ENCODE results near the gene ZWILCH. TPM values are rescaled to one million over a fixed set of nuclear protein-coding genes. Genes with fewer than 3 reads are reported as not detected.

The ZWILCH gene
- total and polyA plus RNA-seq, 2 donors (not counting 3 experiments of a cell fraction or from before 2014, with no cell fraction given) = 9.3 to 28.8 TPM

DNA sequence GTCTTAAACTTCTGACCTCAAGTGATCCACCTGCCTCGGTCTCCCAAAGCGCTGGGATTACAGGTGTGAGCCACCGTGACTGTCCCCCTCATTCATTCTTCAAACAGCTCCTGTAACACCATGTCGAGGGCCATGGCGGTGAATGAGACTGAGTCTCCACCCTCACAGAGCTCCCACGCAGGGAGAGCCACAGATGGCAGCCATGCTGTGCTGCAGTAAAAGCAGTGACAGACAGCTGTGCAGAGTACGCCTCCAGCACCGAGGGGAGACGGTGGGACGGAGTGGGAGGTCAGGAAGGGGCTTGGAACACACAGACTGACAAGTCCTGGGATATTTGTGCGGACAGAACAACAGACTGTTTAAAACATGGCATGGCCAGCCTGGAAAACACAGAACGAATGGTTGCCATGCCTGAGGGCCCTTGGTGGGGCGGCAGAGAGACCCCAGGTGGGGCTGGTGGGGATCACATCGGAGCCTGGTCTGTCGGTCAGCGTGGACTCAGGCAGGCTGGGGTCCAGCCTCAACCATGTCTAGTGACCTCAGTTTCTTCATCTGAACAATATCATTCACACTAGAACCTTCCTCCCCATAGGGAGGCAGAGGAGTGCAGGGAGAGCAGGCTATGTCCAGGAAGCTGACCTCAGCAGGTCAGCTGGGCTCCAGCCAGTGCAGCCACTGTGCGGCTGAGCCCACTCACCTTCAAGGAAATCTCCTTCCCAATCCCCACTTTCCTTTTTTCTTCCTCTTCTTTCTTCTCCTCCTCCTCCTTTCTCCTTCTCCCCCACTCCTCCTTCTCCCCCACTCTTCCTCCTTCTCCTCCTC lies 81.2 kb downstream of the ZWILCH start:
- DNase-seq (ENCODE audit: low read depth, low spot score) (no peak), FAIRE-seq (peak; percentile 33)
- Histone ChIP-seq H4K20me1 (replicated peaks; ENCODE audit: control insufficient read depth, extremely low read depth, insufficient read depth, low read length) (no peaks in the 10 kb centered on the region), H3K36me3 (ENCODE audit: control insufficient read depth in 2 of 2, extremely low read depth in 1 of 2, insufficient read depth in 2 of 2, low read length in 2 of 2) (no peaks in the 10 kb centered on the region), H3K27ac (ENCODE audit: insufficient read depth, low read depth, low read length) (no peak overlapping the region), H3K9me3 (replicated peaks; ENCODE audit: control insufficient read depth, insufficient read depth, low read length) (no peaks in the 10 kb centered on the region), H3K27me3 (ENCODE audit: control insufficient read depth in 2 of 2, insufficient read depth in 2 of 2, low read length in 2 of 2) (no peaks in the 10 kb centered on the region), H3K4me3 (replicated peaks in 1 of 3; ENCODE audit: insufficient read depth in 1 of 3, low read depth in 1 of 3, low read length in 3 of 3) (no peak overlapping the region), H3K9me1 (replicated peaks; ENCODE audit: control insufficient read depth, extremely low read depth, insufficient read depth, low read length) (no peaks in the 10 kb centered on the region), H3K4me2 (ENCODE audit: insufficient read depth, low read length) (no peak overlapping the region), H3K79me2 (ENCODE audit: control insufficient read depth, insufficient read depth, low read length) (no peaks in the 10 kb centered on the region), H2AFZ (ENCODE audit: low read depth, low read length) (no peak overlapping the region), H3K4me1 (ENCODE audit: control insufficient read depth, extremely low read depth, insufficient read depth, low read length) (peaks cover 7% of the 10 kb centered on the region), H3K9ac (replicated peaks; ENCODE audit: extremely low read depth, insufficient read depth, low read length) (no peak overlapping the region)
- TF ChIP-seq POLR2AphosphoS5 (IDR thresholded peaks at IDR 0.05; ENCODE audit: insufficient read depth, low read depth, low read length) (no peak), GATA2 (IDR thresholded peaks at IDR 0.05; ENCODE audit: insufficient read depth, insufficient read length, low read depth, low read length) (no peak)
- dilution Hi-C loops (cut with MboI; ENCODE audit: extremely low pct_ligation_motif_present, low sequenced_read_pairs) = no loop called here
- POLR2A ChIA-PET = no interaction called here
- CTCF ChIA-PET = no interaction called here
- BruUV-seq (replicated peaks) = no TSS peak
- intact Hi-C loops (cut with micrococcal nuclease) = no loop called here

DNA sequence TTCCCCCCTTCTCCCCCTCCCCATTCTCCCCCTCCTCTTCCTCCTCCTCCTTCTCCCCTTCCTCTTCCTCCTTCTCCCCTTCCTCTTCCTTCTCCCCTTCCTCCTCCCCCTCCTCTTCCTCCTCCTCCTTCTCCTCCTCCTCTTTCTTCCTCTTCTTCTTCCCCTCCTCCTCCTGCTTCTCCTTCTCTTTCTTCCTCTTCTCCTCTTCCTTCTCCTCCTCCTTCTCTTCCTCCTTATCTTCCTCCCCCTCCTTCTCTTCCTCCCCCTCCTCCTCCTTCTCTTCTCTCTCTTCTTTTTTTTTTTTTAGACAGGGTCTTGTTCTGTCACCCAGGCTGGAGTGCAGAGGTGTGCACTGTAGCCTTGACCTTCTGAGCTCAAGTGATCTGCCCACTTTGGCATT lies 81.9 kb downstream of the ZWILCH start:
- Histone ChIP-seq H3K4me3 (replicated peaks in 1 of 3; ENCODE audit: insufficient read depth in 1 of 3, low read depth in 1 of 3, low read length in 3 of 3) (no peak overlapping the region), H3K9me3 (replicated peaks; ENCODE audit: control insufficient read depth, insufficient read depth, low read length) (no peaks in the 10 kb centered on the region), H3K4me2 (ENCODE audit: insufficient read depth, low read length) (no peak overlapping the region), H3K27me3 (ENCODE audit: control insufficient read depth in 2 of 2, insufficient read depth in 2 of 2, low read length in 2 of 2) (no peaks in the 10 kb centered on the region), H3K27ac (ENCODE audit: insufficient read depth, low read depth, low read length) (no peak overlapping the region), H3K4me1 (ENCODE audit: control insufficient read depth, extremely low read depth, insufficient read depth, low read length) (peaks cover 3% of the 10 kb centered on the region), H3K9ac (replicated peaks; ENCODE audit: extremely low read depth, insufficient read depth, low read length) (no peak overlapping the region), H3K79me2 (ENCODE audit: control insufficient read depth, insufficient read depth, low read length) (no peaks in the 10 kb centered on the region), H4K20me1 (replicated peaks; ENCODE audit: control insufficient read depth, extremely low read depth, insufficient read depth, low read length) (no peaks in the 10 kb centered on the region), H2AFZ (ENCODE audit: low read depth, low read length) (no peak overlapping the region), H3K36me3 (ENCODE audit: control insufficient read depth in 2 of 2, extremely low read depth in 1 of 2, insufficient read depth in 2 of 2, low read length in 2 of 2) (no peaks in the 10 kb centered on the region), H3K9me1 (replicated peaks; ENCODE audit: control insufficient read depth, extremely low read depth, insufficient read depth, low read length) (no peaks in the 10 kb centered on the region)
- BruUV-seq (replicated peaks) = no TSS peak
- ChIA-PET CTCF (interaction anchor here (1.0 kb wide), 1 partner anchor 265 kb away, joined by 5 read pairs; no protein-coding TSS in a partner anchor), POLR2A (interaction anchor here (0.6 kb wide), 1 partner anchor 264 kb away, joined by 4 read pairs; no protein-coding TSS in a partner anchor)
- FAIRE-seq = no peak
- no peak for DNase-seq (ENCODE audit: low read depth, low spot score)
- intact Hi-C loops (cut with micrococcal nuclease) (no loop called here), dilution Hi-C loops (cut with MboI; ENCODE audit: extremely low pct_ligation_motif_present, low sequenced_read_pairs) (no loop called here)
- TF ChIP-seq GATA2 (IDR thresholded peaks at IDR 0.05; ENCODE audit: insufficient read depth, insufficient read length, low read depth, low read length) (no peak), POLR2A (IDR thresholded peaks at IDR 0.05; ENCODE audit: low read depth, low read length) (no peak), POLR2AphosphoS5 (IDR thresholded peaks at IDR 0.05; ENCODE audit: insufficient read depth, low read depth, low read length) (no peak), JUN (IDR thresholded peaks at IDR 0.05; ENCODE audit: borderline replicate concordance, insufficient read depth, insufficient read length, low read depth) (no peak), EZH2 (IDR thresholded peaks at IDR 0.05; ENCODE audit: borderline replicate concordance, low read depth, low read length, severe bottlenecking) (no peak), FOS (IDR thresholded peaks at IDR 0.05; ENCODE audit: borderline replicate concordance, insufficient read depth, low read length) (no peak), MYC (IDR thresholded peaks at IDR 0.05; ENCODE audit: low read depth, low read length) (no peak)
- TF ChIP-seq, protein P1, sequence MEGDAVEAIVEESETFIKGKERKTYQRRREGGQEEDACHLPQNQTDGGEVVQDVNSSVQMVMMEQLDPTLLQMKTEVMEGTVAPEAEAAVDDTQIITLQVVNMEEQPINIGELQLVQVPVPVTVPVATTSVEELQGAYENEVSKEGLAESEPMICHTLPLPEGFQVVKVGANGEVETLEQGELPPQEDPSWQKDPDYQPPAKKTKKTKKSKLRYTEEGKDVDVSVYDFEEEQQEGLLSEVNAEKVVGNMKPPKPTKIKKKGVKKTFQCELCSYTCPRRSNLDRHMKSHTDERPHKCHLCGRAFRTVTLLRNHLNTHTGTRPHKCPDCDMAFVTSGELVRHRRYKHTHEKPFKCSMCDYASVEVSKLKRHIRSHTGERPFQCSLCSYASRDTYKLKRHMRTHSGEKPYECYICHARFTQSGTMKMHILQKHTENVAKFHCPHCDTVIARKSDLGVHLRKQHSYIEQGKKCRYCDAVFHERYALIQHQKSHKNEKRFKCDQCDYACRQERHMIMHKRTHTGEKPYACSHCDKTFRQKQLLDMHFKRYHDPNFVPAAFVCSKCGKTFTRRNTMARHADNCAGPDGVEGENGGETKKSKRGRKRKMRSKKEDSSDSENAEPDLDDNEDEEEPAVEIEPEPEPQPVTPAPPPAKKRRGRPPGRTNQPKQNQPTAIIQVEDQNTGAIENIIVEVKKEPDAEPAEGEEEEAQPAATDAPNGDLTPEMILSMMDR (IDR thresholded peaks at IDR 0.05; ENCODE audit: extremely low read depth in 1 of 2, insufficient read depth in 1 of 2, low read depth in 1 of 2, low read length in 2 of 2) = no peak
- TF ChIP-seq, protein P2, sequence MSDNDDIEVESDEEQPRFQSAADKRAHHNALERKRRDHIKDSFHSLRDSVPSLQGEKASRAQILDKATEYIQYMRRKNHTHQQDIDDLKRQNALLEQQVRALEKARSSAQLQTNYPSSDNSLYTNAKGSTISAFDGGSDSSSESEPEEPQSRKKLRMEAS (IDR thresholded peaks at IDR 0.05; ENCODE audit: insufficient read depth, insufficient read length) = no peak

Measured in endothelial cell of umbilical vein (primary cell).